H1 (cell line): ENCODE results near the gene DENND2A. TPM values are rescaled to one million over a fixed set of nuclear protein-coding genes. Genes with fewer than 3 reads are reported as not detected.

ENCODE experiments used
- BACH1 ChIP-seq: IDR thresholded peaks from 2 replicates; pipeline ENCODE4 v1.6.1; 2012; ENCODE audit warnings: low read length, improper control_type of control experiment
- GABPA ChIP-seq: IDR thresholded peaks from 2 replicates; pipeline ENCODE4 v1.6.1; 2011; ENCODE audit warnings: mild to moderate bottlenecking, low read length, moderate library complexity, borderline replicate concordance; ENCODE audit not compliant: insufficient read depth
- USF2 ChIP-seq: IDR thresholded peaks from 2 replicates; pipeline ENCODE4 v1.6.1; 2011; ENCODE audit warnings: low read length, improper control_type of control experiment
- polyA plus RNA-seq, 7 experiments: library from polyadenylated mRNA; depleted of rRNA in 3 of 7; stranded (reverse) in 5 of 7; unstranded in 2 of 7; fragments of >200 nt in 5 of 7; fragments of 200-250 nt in 2 of 7; gene quantifications; 1 replicate in 5 of 7; 2 replicates in 1 of 7; 4 replicates in 1 of 7; pipeline versions ENCODE4 v1.2.1 to v1.2.3, GENCODE V29; 2011 to 2013; ENCODE audit warnings: missing spikeins in 2 of 7, mixed read lengths in 2 of 7
- total RNA-seq: library from RNA; stranded (reverse); fragmentation: NEBNext Ultra II Directional; extraction: Animal tissue kit (Norgen Biotek cat#: 25700); gene quantifications from 2 replicates; pipeline ENCODE4 v1.2.1, GENCODE V29; 2021
- TF ChIP-seq, protein P1 (sequence below): IDR thresholded peaks from 2 replicates; pipeline ENCODE4 v1.6.1; 2012; ENCODE audit warnings: inconsistent platforms

DENND2A gene
- total and polyA plus RNA-seq, 2 of the 8 experiments (the other 6 are each of a cell fraction or from before 2014, with no cell fraction given) = 5.0 to 13.0 TPM

- TF ChIP-seq, protein P1, sequence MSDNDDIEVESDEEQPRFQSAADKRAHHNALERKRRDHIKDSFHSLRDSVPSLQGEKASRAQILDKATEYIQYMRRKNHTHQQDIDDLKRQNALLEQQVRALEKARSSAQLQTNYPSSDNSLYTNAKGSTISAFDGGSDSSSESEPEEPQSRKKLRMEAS = peak; percentile 93
- TF ChIP-seq USF2 (no peak), BACH1 (no peak), GABPA (peak; percentile 78; the same call in 1 of the 2 replicates)
Measured at GRCh38 chr7:140479062-140479738, 161.4 kb downstream of the DENND2A start, which contains the start of gene MKRN1 (continued).
